GM12891 (cell line): ENCODE measurements around the gene GATA5.

Source experiments
- PAX5 ChIP-seq: IDR thresholded peaks from 2 replicates; pipeline ENCODE4 v1.6.1; 2011; ENCODE audit warnings: low read length, moderate library complexity, mild to moderate bottlenecking; ENCODE audit not compliant: insufficient read depth, severe bottlenecking
- POLR2A ChIP-seq: IDR thresholded peaks from 2 replicates; pipeline ENCODE4 v1.6.1; 2011; ENCODE audit warnings: low read depth, low read length, control low read depth
- POLR2AphosphoS5 ChIP-seq: IDR thresholded peaks from 2 replicates; pipeline ENCODE4 v1.6.1; 2011; ENCODE audit warnings: low read depth, low read length, control low read depth
- POU2F2 ChIP-seq: IDR thresholded peaks from 2 replicates; pipeline ENCODE4 v1.6.1; 2011; ENCODE audit warnings: low read depth, mild to moderate bottlenecking, control low read depth, low read length, moderate library complexity
- SPI1 ChIP-seq: IDR thresholded peaks from 2 replicates; pipeline ENCODE4 v1.6.1; 2011; ENCODE audit warnings: low read depth, low read length, control low read depth
- TAF1 ChIP-seq: IDR thresholded peaks from 2 replicates; pipeline ENCODE4 v1.6.1; 2011; ENCODE audit warnings: low read depth, low read length, control low read depth

DNA sequence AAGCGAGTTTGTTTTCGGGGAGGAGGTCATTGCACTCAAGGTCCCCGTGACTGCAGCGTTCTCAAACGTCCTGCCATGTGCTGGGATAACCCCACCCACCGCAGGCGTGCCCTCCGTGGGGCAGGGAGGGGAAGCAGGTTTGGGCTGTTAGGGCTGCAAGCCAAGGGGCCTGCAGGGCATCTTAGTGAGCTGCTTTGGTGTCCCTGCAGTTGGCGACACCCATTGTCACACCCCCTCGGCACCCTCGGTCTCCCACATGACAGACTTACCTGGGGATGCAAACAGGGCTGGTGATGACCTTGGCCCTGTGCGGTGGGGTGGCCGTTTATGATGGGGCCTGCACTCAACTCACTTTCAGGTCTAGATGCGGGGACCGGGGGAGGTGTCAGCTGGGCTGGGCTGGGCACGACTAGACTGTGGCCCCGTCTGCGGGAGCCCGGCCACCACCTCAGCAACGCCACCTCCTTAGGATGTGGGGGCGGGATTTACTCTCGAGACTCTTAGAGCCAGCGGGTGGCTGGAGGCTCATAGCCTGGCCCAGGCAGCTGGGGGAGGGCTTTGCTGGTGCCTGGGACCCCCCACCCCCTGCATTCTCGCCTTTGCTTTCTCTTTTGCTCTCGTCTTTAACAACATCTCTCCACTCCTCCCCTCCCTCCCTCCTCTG lies 6.5 kb upstream of the GATA5 start:
- TF ChIP-seq POLR2A (no peak), TAF1 (no peak), SPI1 (no peak), POLR2AphosphoS5 (no peak), POU2F2 (no peak), PAX5 (no peak)
